HepG2 (cell line): ENCODE measurements around the gene ZNF620. TPM values are rescaled to one million over a fixed set of nuclear protein-coding genes. Genes with fewer than 3 reads are reported as not detected.

Source experiments
- ATF5 ChIP-seq: sonication (generic); formaldehyde crosslinking; IDR thresholded peaks from 2 replicates; pipeline ENCODE4 v1.4.0; 2020; ENCODE audit warnings: mild to moderate bottlenecking, low read depth, missing genetic modification reagents
- GATAD1 ChIP-seq: IDR thresholded peaks from 2 replicates; pipeline ENCODE4 v1.6.1; 2016; ENCODE audit warnings: missing genetic modification reagents, missing compliant biosample characterization
- GPN1 ChIP-seq: sonication (generic); formaldehyde crosslinking; IDR thresholded peaks from 2 replicates; pipeline ENCODE4 v1.5.1; 2020; ENCODE audit warnings: missing genetic modification reagents, borderline replicate concordance
- JARID2 ChIP-seq: sonication (generic); formaldehyde crosslinking; IDR thresholded peaks from 2 replicates; pipeline ENCODE4 v1.8.1; 2023; ENCODE audit warnings: missing genetic modification reagents, inconsistent platforms; ENCODE audit not compliant: insufficient replicate concordance
- KLF13 ChIP-seq: sonication (generic); formaldehyde crosslinking; IDR thresholded peaks from 2 replicates; pipeline ENCODE4 v1.4.0; 2020; ENCODE audit warnings: mild to moderate bottlenecking, missing genetic modification reagents
- POGK ChIP-seq: sonication (generic); formaldehyde crosslinking; conservative IDR thresholded peaks from 2 replicates; pipeline ENCODE4 v1.8.0; 2022; ENCODE audit warnings: mild to moderate bottlenecking, moderate library complexity, missing genetic modification reagents
- POGZ ChIP-seq: sonication (generic); formaldehyde crosslinking; IDR thresholded peaks from 2 replicates; pipeline ENCODE4 v1.4.0; 2020; ENCODE audit warnings: mild to moderate bottlenecking, missing genetic modification reagents
- SNAPC2 ChIP-seq: sonication (generic); formaldehyde crosslinking; IDR thresholded peaks from 2 replicates; pipeline ENCODE4 v1.8.1; 2022; ENCODE audit warnings: mild to moderate bottlenecking, missing genetic modification reagents
- ZMAT5 ChIP-seq: sonication (generic); formaldehyde crosslinking; IDR thresholded peaks from 2 replicates; pipeline ENCODE4 v1.5.0; 2020; ENCODE audit warnings: mild to moderate bottlenecking, low read depth, missing genetic modification reagents, borderline replicate concordance
- ZNF230 ChIP-seq: sonication (generic); formaldehyde crosslinking; IDR thresholded peaks from 2 replicates; pipeline ENCODE4 v1.4.0; 2020; ENCODE audit warnings: mild to moderate bottlenecking, missing genetic modification reagents
- ZNF407 ChIP-seq: sonication (generic); formaldehyde crosslinking; IDR thresholded peaks from one replicate; pipeline ENCODE4 v1.5.1; 2020; ENCODE audit warnings: mild to moderate bottlenecking, missing genetic modification reagents; ENCODE audit errors: not compliant biosample characterization
- ZNF431 ChIP-seq: sonication (generic); formaldehyde crosslinking; IDR thresholded peaks from 2 replicates; pipeline ENCODE4 v1.9.0; 2022; ENCODE audit warnings: missing genetic modification reagents, low read depth, mild to moderate bottlenecking, borderline replicate concordance
- ZNF782 ChIP-seq: sonication (generic); formaldehyde crosslinking; IDR thresholded peaks from 2 replicates; pipeline ENCODE4 v1.4.0; 2020; ENCODE audit warnings: missing genetic modification reagents, mild to moderate bottlenecking, borderline replicate concordance
- polyA plus RNA-seq, 8 experiments: library from polyadenylated mRNA; depleted of rRNA in 3 of 8; stranded (reverse) in 7 of 8; unstranded in 1 of 8; fragments of >200 nt; fragmentation: Illumina TruSeq in 4 of 8; extraction: Trizol in 4 of 8; gene quantifications; 2 replicates each; pipeline versions ENCODE4 v1.2.1 to v1.2.3, GENCODE V29; 2011 to 2016; ENCODE audit warnings: low read depth in 4 of 8, missing spikeins in 1 of 8, mixed read lengths in 1 of 8; ENCODE audit not compliant: insufficient read depth in 1 of 8
- total RNA-seq, 5 experiments: library from RNA; depleted of rRNA; stranded (reverse); fragments of >200 nt; fragmentation: Illumina TruSeq; extraction: Trizol; gene quantifications; 2 replicates each; pipeline ENCODE4 v1.2.3, GENCODE V29; 2016; ENCODE audit warnings: low read depth in 1 of 5

ZNF620 gene
- total and polyA plus RNA-seq, 2 of the 13 experiments (the other 11 are each of a cell fraction or from before 2014, with no cell fraction given), result 2.3 to 12.2 TPM

GRCh38 chr3:40524568-40525285 lies 18.9 kb downstream of the ZNF620 start, which contains the start of gene ZNF621 (continued):
- TF ChIP-seq GPN1 (CRISPR knock-in tag) (0 out of 2 replicates have a peak, but pooled peaks have one; percentile 15), POGK (CRISPR knock-in tag) (peak; percentile 78; the same call in 1 of the 2 replicates), ZNF230 (peak; percentile 88; the same call in 1 of the 2 replicates), ZNF431 (CRISPR knock-in tag) (no peak), ZNF407 (peak; percentile 84), KLF13 (CRISPR knock-in tag) (no peak), GATAD1 (CRISPR knock-in tag) (peak; percentile 91), POGZ (CRISPR knock-in tag) (peak; percentile 74), ZMAT5 (CRISPR knock-in tag) (no peak), SNAPC2 (CRISPR knock-in tag) (peak; percentile 77; the same call in 1 of the 2 replicates), ZNF782 (peak; percentile 91), ATF5 (no peak), JARID2 (no peak)
